NT2/D1 (cell line): ENCODE measurements around the gene ARHGEF39.

Source experiments
- YY1 ChIP-seq: IDR thresholded peaks from 2 replicates; pipeline ENCODE4 v1.6.1; 2011; ENCODE audit not compliant: insufficient read length, insufficient read depth
- ZNF274 ChIP-seq: IDR thresholded peaks from 2 replicates; pipeline ENCODE4 v1.6.1; 2011; ENCODE audit warnings: mild to moderate bottlenecking, low read depth, low read length

DNA sequence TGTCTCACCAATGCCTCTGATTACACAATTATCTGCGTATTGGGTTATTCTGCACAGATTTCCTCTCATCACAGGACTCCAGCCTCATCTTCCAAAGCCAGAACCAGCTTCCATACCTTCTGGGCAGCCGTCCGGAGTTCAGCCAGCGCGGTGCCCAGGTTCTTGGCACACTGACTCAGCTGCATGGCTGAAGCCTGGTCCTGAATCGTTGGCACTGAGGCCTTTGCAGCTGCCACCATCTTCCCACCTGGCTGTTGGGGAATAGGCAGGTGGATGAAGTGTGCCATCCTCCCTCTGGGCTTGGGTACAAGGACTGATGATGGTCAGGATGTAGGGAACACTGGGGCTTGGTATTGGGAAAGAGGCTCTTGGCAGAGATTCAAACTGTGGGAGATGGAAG lies 49.1 kb upstream of the ARHGEF39 start:
- TF ChIP-seq ZNF274, result no peak
- TF ChIP-seq YY1, result no peak
